HCT116 (cell line): ENCODE measurements around the gene FKBP2. TPM values are rescaled to one million over a fixed set of nuclear protein-coding genes. Genes with fewer than 3 reads are reported as not detected.

Experiments
- ATAC-seq: fragments of 200-7000 bp; cut with Tn5 transposase; 2 replicates; pipeline ENCODE4 v1.9.1; 2020; ENCODE audit warnings: mild to moderate bottlenecking, moderate library complexity
- Bru-seq: library from RNA; stranded (reverse); fragments of 400-500 nt; gene quantifications from one replicate; lab custom pipeline; 2021; lab: Mats Ljungman, UMichigan
- BruChase-seq, 2 experiments: library from RNA; stranded (reverse); fragments of 400-500 nt; gene quantifications; one replicate each; lab custom pipeline; 2021; lab: Mats Ljungman, UMichigan
- BruUV-seq: library from RNA; stranded (reverse); fragments of 400-500 nt; replicated peaks from 2 replicates; lab custom pipeline; 2021; lab: Mats Ljungman, UMichigan
- CTCF ChIA-PET: fragments of 300-600 bp; sonication (Branson Sonifier 250); formaldehyde crosslinking; loops from one replicate; lab custom pipeline; 2021; ENCODE audit warnings: antibody characterized with exemption; lab: Charles Lee
- POLR2A ChIA-PET: fragments of 300-600, 350-600 bp; sonication (Branson Sonifier 250); formaldehyde crosslinking; loops from one replicate; lab custom pipeline; 2021; ENCODE audit warnings: antibody characterized with exemption; lab: Charles Lee
- RAD21 ChIA-PET, 2 experiments: fragments of 300-600 bp; sonication (Branson Sonifier 250); formaldehyde crosslinking; loops; one replicate each; lab custom pipeline; 2023; ENCODE audit warnings: low total read pairs in 2 of 2; ENCODE audit not compliant: uncharacterized antibody in 2 of 2, unreplicated experiment in 2 of 2, low non-redundant PET in 1 of 2; lab: Charles Lee
- DNase-seq: peaks from one replicate; pipeline ENCODE4 v3.0.0-alpha.2; 2010; ENCODE audit warnings: low read depth, low spot score
- H2AFZ ChIP-seq: fragments of 200-600 bp; shearing (Covaris generic), sonication (generic); 2 replicates; pipeline ENCODE4 v1.6.1; 2017; ENCODE audit warnings: low read depth, mixed run types, mixed read lengths, antibody characterized with exemption, low read length; ENCODE audit not compliant: poor library complexity, severe bottlenecking
- H3K27ac ChIP-seq: 2 replicates; pipeline ENCODE4 v1.5.1; 2012; ENCODE audit warnings: low read depth, low read length
- H3K27me3 ChIP-seq: fragments of 200-600 bp; sonication (generic); 2 replicates; pipeline ENCODE4 v1.6.1; 2016; ENCODE audit warnings: mixed run types, low read length, mixed read lengths; ENCODE audit not compliant: insufficient read depth
- H3K36me3 ChIP-seq, 2 experiments: fragments of 200-500 bp in 1 of 2; fragments of 200-600 bp in 1 of 2; sonication (Bioruptor generic) in 1 of 2; sonication (generic) in 1 of 2; 2 replicates each; pipeline versions ENCODE4 v1.5.1 to v1.6.1; 2014 to 2016; ENCODE audit warnings: low read length in 2 of 2, inconsistent platforms in 1 of 2, mixed read lengths in 1 of 2, mixed run types in 1 of 2; ENCODE audit not compliant: insufficient read depth in 2 of 2, control insufficient read depth in 1 of 2
- H3K4me1 ChIP-seq, 2 experiments: fragments of 200-600 bp in 1 of 2; sonication (generic) in 1 of 2; 2 replicates each; pipeline versions ENCODE4 v1.5.1 to v1.6.1; 2012 to 2017; ENCODE audit warnings: low read length in 2 of 2, inconsistent platforms in 1 of 2, mild to moderate bottlenecking in 1 of 2, mixed read lengths in 1 of 2, mixed run types in 1 of 2, moderate library complexity in 1 of 2; ENCODE audit not compliant: insufficient read depth in 2 of 2, control insufficient read depth in 1 of 2
- H3K4me2 ChIP-seq: fragments of 200-600 bp; sonication (generic); 2 replicates; pipeline ENCODE4 v1.6.1; 2017; ENCODE audit warnings: mixed run types, low read length, mixed read lengths
- H3K4me3 ChIP-seq, 2 experiments: fragments of 200-600 bp in 1 of 2; sonication (generic) in 1 of 2; replicated peaks in 1 of 2; 2 replicates each; pipeline ENCODE4 v1.5.1; 2011 to 2016; ENCODE audit warnings: low read length in 2 of 2, control low read depth in 1 of 2, low read depth in 1 of 2, mild to moderate bottlenecking in 1 of 2, mixed read lengths in 1 of 2, mixed run types in 1 of 2
- H3K79me2 ChIP-seq: fragments of 200-600 bp; sonication (generic); 2 replicates; pipeline ENCODE4 v1.6.1; 2017; ENCODE audit warnings: mild to moderate bottlenecking, mixed run types, low read length, moderate library complexity, mixed read lengths; ENCODE audit not compliant: insufficient read depth
- H3K9ac ChIP-seq: fragments of 200-600 bp; sonication (generic); 2 replicates; pipeline ENCODE4 v1.6.1; 2016; ENCODE audit warnings: low read length, mixed read lengths
- H3K9me2 ChIP-seq: fragments of 200-600 bp; sonication (generic), shearing (Covaris generic); 2 replicates; pipeline ENCODE4 v1.6.1; 2017; ENCODE audit warnings: mixed run types, mild to moderate bottlenecking, moderate library complexity; ENCODE audit not compliant: insufficient read depth
- H3K9me3 ChIP-seq, 2 experiments: fragments of 200-500 bp in 1 of 2; fragments of 200-600 bp in 1 of 2; sonication (Bioruptor generic) in 1 of 2; sonication (generic) in 1 of 2; 2 replicates each; pipeline ENCODE4 v1.6.1; 2014 to 2017; ENCODE audit warnings: low read length in 2 of 2, mixed read lengths in 2 of 2, inconsistent platforms in 1 of 2, low read depth in 1 of 2, mild to moderate bottlenecking in 1 of 2, mixed run types in 1 of 2, moderate library complexity in 1 of 2; ENCODE audit not compliant: control insufficient read depth in 1 of 2, insufficient read depth in 1 of 2
- H4K20me1 ChIP-seq: fragments of 200-600 bp; sonication (generic), shearing (Covaris generic); 2 replicates; pipeline ENCODE4 v1.6.1; 2017; ENCODE audit warnings: mixed run types, mild to moderate bottlenecking, moderate library complexity; ENCODE audit not compliant: insufficient read depth
- POLR2A ChIP-seq: IDR thresholded peaks from 2 replicates; pipeline ENCODE4 v1.7.0; 2011; ENCODE audit warnings: borderline replicate concordance; ENCODE audit not compliant: insufficient read depth, insufficient read length; ENCODE audit errors: extremely low read depth
- POLR2AphosphoS5 ChIP-seq: IDR thresholded peaks from 2 replicates; pipeline ENCODE4 v1.6.1; 2011; ENCODE audit warnings: mild to moderate bottlenecking, low read depth, low read length, moderate library complexity
- SRF ChIP-seq: IDR thresholded peaks from 2 replicates; pipeline ENCODE4 v1.6.1; 2012; ENCODE audit warnings: low read depth
- TCF7L2 ChIP-seq: IDR thresholded peaks from 2 replicates; pipeline ENCODE4 v1.7.0; 2011; ENCODE audit warnings: borderline replicate concordance, inconsistent platforms; ENCODE audit not compliant: insufficient read depth, insufficient read length; ENCODE audit errors: extremely low read depth
- YY1 ChIP-seq: IDR thresholded peaks from 2 replicates; pipeline ENCODE4 v1.6.1; 2011; ENCODE audit warnings: low read length, low read depth, moderate library complexity, mild to moderate bottlenecking; ENCODE audit not compliant: insufficient replicate concordance; ENCODE audit errors: extremely low read depth
- ZBTB33 ChIP-seq: IDR thresholded peaks from 2 replicates; pipeline ENCODE4 v1.6.1; 2011; ENCODE audit warnings: mild to moderate bottlenecking, low read length, moderate library complexity; ENCODE audit not compliant: insufficient replicate concordance; ENCODE audit errors: extremely low read depth
- ZFX ChIP-seq: fragments of 450-650 bp; IDR thresholded peaks from 2 replicates; pipeline ENCODE4 v1.6.1; 2017
- ZNF274 ChIP-seq: fragments of 200-500 bp; sonication (Bioruptor generic); IDR thresholded peaks from 2 replicates; pipeline ENCODE4 v1.6.1; 2014; ENCODE audit warnings: mild to moderate bottlenecking, low read depth, low read length, inconsistent platforms
- intact Hi-C: fragments of 100-400 bp; cut with micrococcal nuclease; formaldehyde crosslinking; loops from 2 replicates; pipeline ENCODE4 v1.10.0; 2022
- long read RNA-seq: library from polyadenylated mRNA; unstranded; transcript quantifications from one replicate; pipeline ENCODE4 v2.0.0, GENCODE V29; 2021; ENCODE audit not compliant: unreplicated experiment
- polyA plus RNA-seq: library from polyadenylated mRNA; unstranded; fragments of >200 nt; gene quantifications from 2 replicates; pipeline ENCODE4 v1.2.1, GENCODE V29; 2012; ENCODE audit warnings: missing spikeins
- total RNA-seq: library from RNA; stranded (reverse); gene quantifications from one replicate; pipeline ENCODE4 v1.2.1, GENCODE V29; 2021; ENCODE audit not compliant: unreplicated experiment

Gene FKBP2
- total RNA-seq (69.2 TPM), Bru-seq, nascent RNA (percentile 91 among the genes with signal in this experiment), BruChase-seq, experiment 1, labeled RNA remaining after a 6-hour chase (percentile 93 among the genes with signal in this experiment), BruChase-seq, experiment 2, labeled RNA remaining after a 2-hour chase (percentile 94 among the genes with signal in this experiment)
- polyA plus RNA-seq, result 140 and 147 TPM in 2 replicates
- long read RNA-seq, transcript FKBP2-201 (6 exons, 657 nt), result major isoform, 40 of 125 reads
- long read RNA-seq, transcript FKBP2-202 (6 exons, 1,002 nt), result minor isoform, 18 of 125 reads
- long read RNA-seq, partial matches to known transcripts, result 56 of 125 reads
- long read RNA-seq, other reads (novel, unspliced or antisense), result 7 of 125 reads

- DNase-seq, result peak; percentile 91
- Histone ChIP-seq H3K36me3 (peaks cover 0 to 20% of the 10 kb centered on the region in 2 experiments; a peak in 1 of 4 replicates), H2AFZ (no peak within 1 kb of the TSS), H3K4me1 (peaks cover 32 to 66% of the 10 kb centered on the region in 2 experiments), H3K9me3 (no peaks in the 10 kb centered on the region), H3K79me2 (peaks cover 43% of the 10 kb centered on the region), H3K9ac (peak within 1 kb of the TSS; percentile 99), H3K27me3 (no peaks in the 10 kb centered on the region), H4K20me1 (no peaks in the 10 kb centered on the region), H3K4me2 (peak within 1 kb of the TSS; percentile 84), H3K9me2 (no peaks in the 10 kb centered on the region), H3K4me3 (peak within 1 kb of the TSS; percentile 70 to 91), H3K27ac (peak within 1 kb of the TSS; percentile 96)
- TF ChIP-seq ZFX, result peak; percentile 48; the same call in 1 of the 2 replicates
- peak; percentile 89 for TF ChIP-seq POLR2A
- TF ChIP-seq TCF7L2, result peak; percentile 27
- TF ChIP-seq SRF, result no peak
- TF ChIP-seq POLR2AphosphoS5, result peak; percentile 92
- TF ChIP-seq ZBTB33, result peak; percentile 75
- peak; percentile 52 for TF ChIP-seq YY1
- no peak for TF ChIP-seq ZNF274
- POLR2A ChIA-PET, result interaction anchor here (0.7 to 1.4 kb wide), 11 partner anchors 8 to 115 kb away, joined by 4 to 11 read pairs (median 5); partner anchors contain the start of genes NUDT22, PRDX5, TRMT112 and TRPT1
- RAD21 ChIA-PET, result no interaction called here
- peak; percentile 65 for ATAC-seq
- intact Hi-C loops, result loop anchor here (2.0 kb wide), 1 partner anchor 64 kb away; the partner anchor contains the start of gene ESRRA
- TSS peak; percentile 81 for BruUV-seq
- CTCF ChIA-PET, result interaction anchor here (0.9 to 2.2 kb wide), 7 partner anchors 10 to 116 kb away, joined by 3 to 10 read pairs (median 6); partner anchors contain the start of genes PRDX5 and TRMT112
Measured at GRCh38 chr11:64240435-64241240, at the start of gene FKBP2. Gene FKBP2 (plus strand): TSS chr11:64241095. CDS start chr11:64242388, 1,293 bp downstream.
